SK-N-DZ (cell line): ENCODE results near the gene UBP1.

Experiments
- small RNA-seq, 2 experiments: library from RNA; depleted of rRNA; stranded (forward); fragments of <200 nt; gene quantifications; one replicate each; pipeline ENCODE3, GENCODE V24; 2014

UBP1 gene

Small RNAs within 50 kb of the gene (small RNA-seq; reads per million reads assigned to genes)
- 0 reads per million in 2 experiments for gene RNU7-110P
